GM12864 (cell line): ENCODE data around the gene ZNF581.

Experiments
- DNase-seq: peaks from one replicate; pipeline ENCODE4 v3.0.0-alpha.2; 2011; ENCODE audit warnings: low read depth
- H3K4me3 ChIP-seq: 2 replicates; pipeline ENCODE4 v1.5.1; 2011; ENCODE audit warnings: mild to moderate bottlenecking, low read depth, low read length, control low read depth
- TF ChIP-seq, protein P1 (sequence below): IDR thresholded peaks from 2 replicates; pipeline ENCODE4 v1.5.1; 2011; ENCODE audit warnings: low read depth, mild to moderate bottlenecking, moderate library complexity, low read length, control low read depth, inconsistent platforms; ENCODE audit errors: missing control alignments

The ZNF581 gene

DNA sequence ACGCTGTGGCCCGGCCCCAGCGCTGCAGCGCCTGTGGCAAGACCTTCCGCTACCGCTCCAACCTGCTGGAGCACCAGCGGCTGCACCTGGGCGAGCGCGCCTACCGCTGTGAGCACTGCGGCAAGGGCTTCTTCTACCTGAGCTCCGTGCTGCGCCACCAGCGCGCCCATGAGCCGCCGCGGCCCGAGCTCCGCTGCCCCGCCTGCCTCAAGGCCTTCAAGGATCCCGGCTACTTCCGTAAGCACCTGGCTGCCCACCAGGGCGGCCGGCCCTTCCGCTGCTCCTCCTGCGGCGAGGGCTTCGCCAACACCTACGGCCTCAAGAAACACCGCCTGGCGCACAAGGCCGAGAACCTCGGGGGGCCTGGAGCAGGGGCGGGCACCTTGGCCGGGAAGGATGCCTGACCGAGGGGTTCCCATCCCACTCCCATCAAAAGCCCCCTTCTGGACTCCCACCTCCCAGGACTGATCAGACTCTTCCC, 27.0 kb upstream of the ZNF581 start:
- no peak overlapping the region for H3K4me3 ChIP-seq
- TF ChIP-seq, protein P1, sequence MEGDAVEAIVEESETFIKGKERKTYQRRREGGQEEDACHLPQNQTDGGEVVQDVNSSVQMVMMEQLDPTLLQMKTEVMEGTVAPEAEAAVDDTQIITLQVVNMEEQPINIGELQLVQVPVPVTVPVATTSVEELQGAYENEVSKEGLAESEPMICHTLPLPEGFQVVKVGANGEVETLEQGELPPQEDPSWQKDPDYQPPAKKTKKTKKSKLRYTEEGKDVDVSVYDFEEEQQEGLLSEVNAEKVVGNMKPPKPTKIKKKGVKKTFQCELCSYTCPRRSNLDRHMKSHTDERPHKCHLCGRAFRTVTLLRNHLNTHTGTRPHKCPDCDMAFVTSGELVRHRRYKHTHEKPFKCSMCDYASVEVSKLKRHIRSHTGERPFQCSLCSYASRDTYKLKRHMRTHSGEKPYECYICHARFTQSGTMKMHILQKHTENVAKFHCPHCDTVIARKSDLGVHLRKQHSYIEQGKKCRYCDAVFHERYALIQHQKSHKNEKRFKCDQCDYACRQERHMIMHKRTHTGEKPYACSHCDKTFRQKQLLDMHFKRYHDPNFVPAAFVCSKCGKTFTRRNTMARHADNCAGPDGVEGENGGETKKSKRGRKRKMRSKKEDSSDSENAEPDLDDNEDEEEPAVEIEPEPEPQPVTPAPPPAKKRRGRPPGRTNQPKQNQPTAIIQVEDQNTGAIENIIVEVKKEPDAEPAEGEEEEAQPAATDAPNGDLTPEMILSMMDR = no peak
- DNase-seq = no peak

DNA sequence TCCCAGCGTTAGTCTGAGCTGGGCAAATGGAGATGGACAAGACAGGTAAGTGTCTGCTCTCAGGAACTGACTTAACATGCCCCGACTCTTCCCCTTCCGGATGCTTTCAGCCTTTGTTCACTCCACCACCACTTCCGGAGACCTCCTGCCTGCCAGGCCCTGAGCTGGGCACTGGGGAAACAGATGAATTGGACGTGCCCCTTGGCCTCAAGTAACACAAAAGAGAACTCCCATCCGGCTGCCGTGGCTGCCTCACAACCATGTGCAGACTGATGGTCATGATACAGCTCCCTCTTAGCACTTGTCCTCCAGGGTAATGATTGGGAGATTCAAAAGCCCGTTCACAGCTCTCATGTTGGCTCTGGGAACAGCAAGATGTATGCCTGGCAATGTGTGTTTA, 26.0 kb upstream of the ZNF581 start:
- no peak overlapping the region for H3K4me3 ChIP-seq
- TF ChIP-seq, protein P1 = no peak
- DNase-seq = no peak

DNA sequence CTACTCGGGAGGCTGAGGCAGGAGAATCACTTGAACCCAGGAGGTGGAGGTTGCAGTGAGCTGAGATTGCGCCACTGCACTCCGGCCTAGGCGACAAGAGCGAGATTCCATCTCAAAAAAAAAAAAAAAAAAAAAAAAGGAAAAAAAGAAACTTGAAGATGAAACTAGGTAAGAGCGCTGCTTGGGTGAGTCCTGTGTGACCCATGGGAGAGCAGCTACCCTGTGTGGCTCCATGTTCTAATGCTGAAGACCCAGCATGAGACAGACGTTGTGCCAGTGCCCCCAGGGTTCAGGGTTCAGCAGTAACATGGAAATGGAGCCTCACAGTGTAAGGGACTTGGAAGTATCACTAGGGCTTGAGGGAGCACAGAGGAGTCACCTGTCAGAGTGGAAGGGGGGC, 25.0 kb upstream of the ZNF581 start:
- TF ChIP-seq, protein P1 = no peak
- no peak overlapping the region for H3K4me3 ChIP-seq
- DNase-seq = no peak

DNA sequence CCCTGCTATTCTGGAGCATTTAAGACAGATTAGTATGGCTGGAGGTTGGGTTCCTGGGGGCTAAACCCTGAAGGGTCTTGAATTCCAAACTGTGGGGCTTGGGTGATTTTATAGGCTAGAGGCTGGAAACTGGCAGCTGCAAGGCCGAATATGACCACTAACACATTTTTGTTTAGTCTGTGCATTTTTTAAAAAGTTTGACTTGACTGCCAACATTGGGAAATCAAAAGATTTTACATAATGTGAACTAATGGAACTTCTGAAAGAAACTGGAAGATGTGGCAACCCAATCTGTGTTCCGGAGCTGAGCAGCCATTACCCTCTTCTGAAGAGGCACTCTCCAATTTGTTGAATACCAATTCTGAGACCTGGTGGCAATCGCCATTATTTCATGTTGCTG, 24.2 kb upstream of the ZNF581 start:
- TF ChIP-seq, protein P1 = no peak
- H3K4me3 ChIP-seq = no peak overlapping the region
- DNase-seq = no peak

DNA sequence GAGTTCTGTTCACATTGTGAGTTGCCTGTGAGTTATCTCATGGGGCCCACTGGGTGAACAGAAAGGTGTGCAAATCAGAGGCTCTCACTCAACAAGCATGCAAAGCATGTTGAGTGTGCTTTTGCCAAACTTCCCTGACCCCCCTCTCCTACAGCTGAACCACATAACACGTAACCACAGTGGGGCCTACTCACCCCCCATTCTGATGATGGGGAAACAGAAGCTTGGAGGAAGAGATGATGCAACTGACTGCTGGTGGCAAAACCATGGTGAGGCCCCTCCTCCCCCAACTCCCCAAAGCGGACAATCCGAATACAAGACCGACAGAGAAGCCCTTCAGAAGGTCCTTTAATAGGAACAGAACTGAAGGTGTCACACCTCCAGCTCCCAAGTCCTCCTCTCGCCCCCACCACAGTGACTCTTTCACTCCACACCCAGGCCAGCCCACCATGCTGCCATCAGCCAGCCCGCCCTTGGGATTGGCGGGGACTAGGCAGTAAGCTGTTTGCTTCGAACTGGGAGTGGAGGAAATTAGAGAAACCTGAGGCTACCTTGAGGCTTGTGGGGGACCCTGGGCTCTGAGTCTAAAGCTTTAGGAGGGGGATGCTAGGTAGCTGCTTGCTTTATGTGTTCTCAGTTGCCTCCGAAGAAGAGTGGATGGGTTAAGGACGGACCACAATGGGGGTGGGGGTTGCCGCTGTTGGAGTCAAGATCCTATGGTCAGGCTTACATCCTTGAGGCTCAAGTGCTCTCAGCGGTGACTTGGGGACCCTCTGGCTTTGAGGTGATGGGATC, 22.8 kb upstream of the ZNF581 start:
- DNase-seq = no peak
- no peak overlapping the region for H3K4me3 ChIP-seq
- TF ChIP-seq, protein P1 = no peak

DNA sequence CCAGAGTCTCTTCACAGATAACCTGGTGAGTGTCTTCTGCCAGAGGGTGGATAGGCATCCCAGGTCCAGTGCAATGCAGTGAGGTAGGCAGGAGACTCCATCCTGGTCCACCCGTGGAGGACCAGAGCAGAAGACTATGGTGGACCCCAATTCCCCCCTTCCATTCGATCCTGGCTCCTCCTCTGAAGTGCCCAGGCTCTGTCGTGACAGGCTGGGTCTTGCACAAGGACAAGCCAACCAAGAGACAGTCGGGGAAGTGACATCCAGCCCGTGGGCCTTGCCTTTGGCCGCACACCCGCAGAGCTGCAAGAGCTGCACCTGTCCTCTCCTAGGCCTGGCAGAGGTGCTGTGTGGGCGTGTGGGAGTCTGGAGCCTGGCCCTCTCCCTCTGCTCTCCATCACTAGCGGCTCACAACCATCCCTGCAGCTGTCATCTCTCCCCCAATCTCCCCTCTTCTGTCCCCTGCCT, 22.2 kb upstream of the ZNF581 start:
- no peak overlapping the region for H3K4me3 ChIP-seq
- no peak for DNase-seq

More for the DNA sequence above, 22.2 kb upstream of the ZNF581 start:
- TF ChIP-seq, protein P1 = no peak
